Sigmoid colon (tissue), 3 donors: ENCODE measurements around the gene MYRFL.

Source experiments
- POLR2A ChIP-seq, 2 donors: fragments of 450-650 bp; IDR thresholded peaks; one replicate each; pipeline ENCODE4 v1.6.1; 2016; ENCODE audit warnings: antibody characterized with exemption in 2 of 2, mild to moderate bottlenecking in 2 of 2, moderate library complexity in 2 of 2
- TF ChIP-seq, protein P1 (sequence below), 4 experiments: fragments of 450-650 bp in 3 of 4; fragments of 200-600 bp in 1 of 4; IDR thresholded peaks; one replicate each; pipeline ENCODE4 v1.5.1; 2016 to 2019; ENCODE audit warnings: antibody characterized with exemption in 4 of 4, mild to moderate bottlenecking in 3 of 4, moderate library complexity in 2 of 4

DNA sequence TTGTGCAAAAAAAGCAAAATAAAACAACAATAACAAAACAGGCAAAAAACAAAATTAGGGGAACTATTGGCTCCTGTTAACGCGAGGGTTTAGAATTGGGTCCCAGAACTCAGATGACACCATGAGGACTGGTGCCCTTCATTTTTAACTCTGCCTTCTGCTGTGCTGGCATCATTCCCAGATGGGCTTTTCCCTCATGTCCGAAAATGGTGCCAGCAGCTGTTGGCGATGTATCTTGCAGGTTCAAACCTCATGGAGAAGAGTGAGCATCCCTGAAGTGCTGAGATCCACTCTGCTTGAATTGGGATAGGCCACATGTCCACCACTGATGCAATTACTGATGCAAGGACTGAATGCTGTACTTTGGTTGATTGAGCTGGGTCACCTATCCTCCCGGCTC, 61.1 kb downstream of the MYRFL start:
- TF ChIP-seq, protein P1, sequence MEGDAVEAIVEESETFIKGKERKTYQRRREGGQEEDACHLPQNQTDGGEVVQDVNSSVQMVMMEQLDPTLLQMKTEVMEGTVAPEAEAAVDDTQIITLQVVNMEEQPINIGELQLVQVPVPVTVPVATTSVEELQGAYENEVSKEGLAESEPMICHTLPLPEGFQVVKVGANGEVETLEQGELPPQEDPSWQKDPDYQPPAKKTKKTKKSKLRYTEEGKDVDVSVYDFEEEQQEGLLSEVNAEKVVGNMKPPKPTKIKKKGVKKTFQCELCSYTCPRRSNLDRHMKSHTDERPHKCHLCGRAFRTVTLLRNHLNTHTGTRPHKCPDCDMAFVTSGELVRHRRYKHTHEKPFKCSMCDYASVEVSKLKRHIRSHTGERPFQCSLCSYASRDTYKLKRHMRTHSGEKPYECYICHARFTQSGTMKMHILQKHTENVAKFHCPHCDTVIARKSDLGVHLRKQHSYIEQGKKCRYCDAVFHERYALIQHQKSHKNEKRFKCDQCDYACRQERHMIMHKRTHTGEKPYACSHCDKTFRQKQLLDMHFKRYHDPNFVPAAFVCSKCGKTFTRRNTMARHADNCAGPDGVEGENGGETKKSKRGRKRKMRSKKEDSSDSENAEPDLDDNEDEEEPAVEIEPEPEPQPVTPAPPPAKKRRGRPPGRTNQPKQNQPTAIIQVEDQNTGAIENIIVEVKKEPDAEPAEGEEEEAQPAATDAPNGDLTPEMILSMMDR (IDR thresholded peaks at IDR 0.05) = no peak
- TF ChIP-seq POLR2A (IDR thresholded peaks at IDR 0.05) = no peak
